ENCODE results near the gene NEDD8. TPM values are rescaled to one million over a fixed set of nuclear protein-coding genes. Genes with fewer than 3 reads are reported as not detected.

Gene NEDD8
- total RNA-seq, 1 experiment from 2014 or later, result 330 TPM

GRCh38 chr14:24240110-24240918, 8.1 kb upstream of the NEDD8 start:
- intact Hi-C loops (cut with micrococcal nuclease), result no loop called here
- H3K9ac ChIP-seq (ENCODE audit: low read length), result no peak overlapping the region
- BruUV-seq (replicated peaks), result no TSS peak

GRCh38 chr14:24238527-24239037, 6.4 kb upstream of the NEDD8 start:
- H2AFZ ChIP-seq (ENCODE audit: low read length), result no peak overlapping the region
- TF ChIP-seq EZH2phosphoT487 (IDR thresholded peaks at IDR 0.05; ENCODE audit: borderline replicate concordance, low read length) (no peak), EZH2 (IDR thresholded peaks at IDR 0.05; ENCODE audit: low read length, unreplicated experiment) (no peak)
- TF ChIP-seq, protein P1, sequence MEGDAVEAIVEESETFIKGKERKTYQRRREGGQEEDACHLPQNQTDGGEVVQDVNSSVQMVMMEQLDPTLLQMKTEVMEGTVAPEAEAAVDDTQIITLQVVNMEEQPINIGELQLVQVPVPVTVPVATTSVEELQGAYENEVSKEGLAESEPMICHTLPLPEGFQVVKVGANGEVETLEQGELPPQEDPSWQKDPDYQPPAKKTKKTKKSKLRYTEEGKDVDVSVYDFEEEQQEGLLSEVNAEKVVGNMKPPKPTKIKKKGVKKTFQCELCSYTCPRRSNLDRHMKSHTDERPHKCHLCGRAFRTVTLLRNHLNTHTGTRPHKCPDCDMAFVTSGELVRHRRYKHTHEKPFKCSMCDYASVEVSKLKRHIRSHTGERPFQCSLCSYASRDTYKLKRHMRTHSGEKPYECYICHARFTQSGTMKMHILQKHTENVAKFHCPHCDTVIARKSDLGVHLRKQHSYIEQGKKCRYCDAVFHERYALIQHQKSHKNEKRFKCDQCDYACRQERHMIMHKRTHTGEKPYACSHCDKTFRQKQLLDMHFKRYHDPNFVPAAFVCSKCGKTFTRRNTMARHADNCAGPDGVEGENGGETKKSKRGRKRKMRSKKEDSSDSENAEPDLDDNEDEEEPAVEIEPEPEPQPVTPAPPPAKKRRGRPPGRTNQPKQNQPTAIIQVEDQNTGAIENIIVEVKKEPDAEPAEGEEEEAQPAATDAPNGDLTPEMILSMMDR (conservative IDR thresholded peaks at IDR 0.05; ENCODE audit: low read depth, low read length), result no peak
- H3K9ac ChIP-seq (ENCODE audit: low read length), result no peak overlapping the region
- peaks cover 43% of the 10 kb centered on the region for H3K79me2 ChIP-seq (ENCODE audit: low read length)
- no peaks in the 10 kb centered on the region for H3F3A ChIP-seq (ENCODE audit: low read length, unreplicated experiment)
- no peaks in the 10 kb centered on the region for H3K9me3 ChIP-seq (ENCODE audit: low read length)
- no peak overlapping the region for H3K27ac ChIP-seq (ENCODE audit: low read length)
- intact Hi-C loops (cut with micrococcal nuclease), result no loop called here
- ChIA-PET POLR2A (ENCODE audit: unreplicated experiment) (interaction anchor here (0.6 kb wide), 1 partner anchor 59 kb away, joined by 4 read pairs; no protein-coding TSS in a partner anchor), CTCF (no interaction called here)
- no peak overlapping the region for H3K4me3 ChIP-seq (ENCODE audit: low read length)
- no peaks in the 10 kb centered on the region for H3K9me2 ChIP-seq (replicated peaks; ENCODE audit: low read length)
- no peak for ATAC-seq
- no peaks in the 10 kb centered on the region for H3K27me3 ChIP-seq (ENCODE audit: low read length)
- 0 out of 2 replicates have a peak, but pooled peaks cover 3% of the 10 kb centered on the region for H4K20me1 ChIP-seq (ENCODE audit: low read length)
- peaks cover 45% of the 10 kb centered on the region for H3K36me3 ChIP-seq (ENCODE audit: low read depth, low read length)
- no peak for DNase-seq
- H3K4me2 ChIP-seq (ENCODE audit: low read length), result no peak overlapping the region
- H3K4me1 ChIP-seq (ENCODE audit: insufficient read depth, low read length), result peaks cover 53% of the 10 kb centered on the region
- no TSS peak for BruUV-seq (replicated peaks)

More at GRCh38 chr14:24240110-24240918, 8.1 kb upstream of the NEDD8 start:
- H3K9me3 ChIP-seq (ENCODE audit: low read length), result no peaks in the 10 kb centered on the region
- H2AFZ ChIP-seq (ENCODE audit: low read length), result no peak overlapping the region
- no peaks in the 10 kb centered on the region for H3K27me3 ChIP-seq (ENCODE audit: low read length)
- peaks cover 42% of the 10 kb centered on the region for H3K4me1 ChIP-seq (ENCODE audit: insufficient read depth, low read length)
- H3K9me2 ChIP-seq (replicated peaks; ENCODE audit: low read length), result no peaks in the 10 kb centered on the region
- no peak overlapping the region for H3K27ac ChIP-seq (ENCODE audit: low read length)
- H3K4me3 ChIP-seq (ENCODE audit: low read length), result no peak overlapping the region
- peak overlapping the region; percentile 91; the same call in 1 of the 2 replicates for H3K4me2 ChIP-seq (ENCODE audit: low read length)
- ATAC-seq (no peak), DNase-seq (no peak)
- peaks cover 26% of the 10 kb centered on the region for H3K79me2 ChIP-seq (ENCODE audit: low read length)
- 0 out of 2 replicates have a peak, but pooled peaks cover 3% of the 10 kb centered on the region for H4K20me1 ChIP-seq (ENCODE audit: low read length)
- TF ChIP-seq EZH2phosphoT487 (IDR thresholded peaks at IDR 0.05; ENCODE audit: borderline replicate concordance, low read length), result no peak
- no peak for TF ChIP-seq EZH2 (IDR thresholded peaks at IDR 0.05; ENCODE audit: low read length, unreplicated experiment)
- TF ChIP-seq, protein P1 (conservative IDR thresholded peaks at IDR 0.05; ENCODE audit: low read depth, low read length), result no peak
- no peaks in the 10 kb centered on the region for H3F3A ChIP-seq (ENCODE audit: low read length, unreplicated experiment)
- CTCF ChIA-PET, result no interaction called here
- POLR2A ChIA-PET (ENCODE audit: unreplicated experiment), result no interaction called here
- H3K36me3 ChIP-seq (ENCODE audit: low read depth, low read length), result peaks cover 45% of the 10 kb centered on the region

- H3K27ac ChIP-seq (ENCODE audit: low read length), result no peak overlapping the region
- peaks cover 48% of the 10 kb centered on the region for H3K79me2 ChIP-seq (ENCODE audit: low read length)
- H3K36me3 ChIP-seq (ENCODE audit: low read depth, low read length), result peaks cover 45% of the 10 kb centered on the region
- no peaks in the 10 kb centered on the region for H3K27me3 ChIP-seq (ENCODE audit: low read length)
- TF ChIP-seq EZH2phosphoT487 (IDR thresholded peaks at IDR 0.05; ENCODE audit: borderline replicate concordance, low read length) (no peak), EZH2 (IDR thresholded peaks at IDR 0.05; ENCODE audit: low read length, unreplicated experiment) (no peak)
- TF ChIP-seq, protein P1 (conservative IDR thresholded peaks at IDR 0.05; ENCODE audit: low read depth, low read length), result no peak
- peaks cover 53% of the 10 kb centered on the region for H3K4me1 ChIP-seq (ENCODE audit: insufficient read depth, low read length)
- no peak overlapping the region for H3K4me3 ChIP-seq (ENCODE audit: low read length)
- no peaks in the 10 kb centered on the region for H3F3A ChIP-seq (ENCODE audit: low read length, unreplicated experiment)
- ChIA-PET POLR2A (ENCODE audit: unreplicated experiment) (no interaction called here), CTCF (no interaction called here)
- H4K20me1 ChIP-seq (ENCODE audit: low read length), result 0 out of 2 replicates have a peak, but pooled peaks cover 3% of the 10 kb centered on the region
- H2AFZ ChIP-seq (ENCODE audit: low read length), result no peak overlapping the region
- peak; percentile 48 for DNase-seq
- no peak overlapping the region for H3K4me2 ChIP-seq (ENCODE audit: low read length)
- intact Hi-C loops (cut with micrococcal nuclease), result no loop called here
- H3K9ac ChIP-seq (ENCODE audit: low read length), result no peak overlapping the region
- BruUV-seq (replicated peaks), result no TSS peak
- ATAC-seq, result no peak
- H3K9me3 ChIP-seq (ENCODE audit: low read length), result no peaks in the 10 kb centered on the region
- H3K9me2 ChIP-seq (replicated peaks; ENCODE audit: low read length), result no peaks in the 10 kb centered on the region
Measured at GRCh38 chr14:24238123-24238522, 6.0 kb upstream of the NEDD8 start.
